Activated gamma-delta T cell treated with Interleukin-2 at 50 U/mL for 16 hours (primary cell): ENCODE results near the gene SYNE2.
"Not testable (repeated sequence)": the region's sequence is repeated elsewhere in the genome, so short reads cannot be mapped to it uniquely, and the experiment has no call there.

Source experiments
- DNase-seq: peaks from one replicate; pipeline ENCODE4 v3.0.0-alpha.2; 2020

Gene SYNE2

GRCh38 chr14:64126548-64126947, 273.7 kb downstream of the SYNE2 start:
- DNase-seq, result no peak

GRCh38 chr14:64137657-64138290, 285.0 kb downstream of the SYNE2 start:
- no peak for DNase-seq

DNA sequence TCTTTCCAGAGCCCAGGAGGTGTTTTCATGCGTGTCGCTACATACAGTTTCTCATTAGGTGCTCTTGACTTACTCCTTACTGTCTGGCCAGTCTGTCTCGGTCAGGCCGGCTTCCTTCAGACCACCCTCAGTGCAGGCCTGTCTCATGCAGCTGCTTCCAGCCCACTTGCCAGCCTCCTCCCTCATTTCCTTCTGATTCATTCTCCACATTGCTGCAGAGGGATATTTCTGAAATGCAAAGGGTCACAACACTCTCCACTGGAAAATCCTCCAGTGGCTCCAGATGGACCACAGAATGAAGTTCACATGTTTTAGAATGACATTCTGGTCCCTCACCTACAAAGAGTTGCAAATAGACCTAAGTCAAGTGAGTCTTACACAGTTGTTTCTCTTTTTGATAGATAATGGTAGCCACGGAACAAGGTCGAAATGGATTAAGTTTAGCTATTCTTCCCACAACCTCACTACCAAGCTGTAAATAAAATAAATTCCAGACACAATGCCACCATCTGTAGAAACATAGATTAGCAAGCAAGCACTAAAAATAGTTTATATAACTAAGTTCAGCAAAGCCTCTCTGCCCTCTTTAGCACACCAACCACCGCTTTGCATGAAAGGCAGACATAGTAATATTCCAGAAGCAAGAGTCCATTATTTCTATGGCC, 294.5 kb downstream of the SYNE2 start:
- no peak for DNase-seq

- DNase-seq, result no peak
Measured at GRCh38 chr14:64149921-64150320, 297.1 kb downstream of the SYNE2 start.

GRCh38 chr14:64158608-64159007, 305.8 kb downstream of the SYNE2 start:
- DNase-seq, result no peak

- no peak for DNase-seq
Measured at GRCh38 chr14:64159588-64159987, 306.8 kb downstream of the SYNE2 start.

- no peak for DNase-seq
Measured at GRCh38 chr14:64170181-64170580, 317.4 kb downstream of the SYNE2 start.

DNA sequence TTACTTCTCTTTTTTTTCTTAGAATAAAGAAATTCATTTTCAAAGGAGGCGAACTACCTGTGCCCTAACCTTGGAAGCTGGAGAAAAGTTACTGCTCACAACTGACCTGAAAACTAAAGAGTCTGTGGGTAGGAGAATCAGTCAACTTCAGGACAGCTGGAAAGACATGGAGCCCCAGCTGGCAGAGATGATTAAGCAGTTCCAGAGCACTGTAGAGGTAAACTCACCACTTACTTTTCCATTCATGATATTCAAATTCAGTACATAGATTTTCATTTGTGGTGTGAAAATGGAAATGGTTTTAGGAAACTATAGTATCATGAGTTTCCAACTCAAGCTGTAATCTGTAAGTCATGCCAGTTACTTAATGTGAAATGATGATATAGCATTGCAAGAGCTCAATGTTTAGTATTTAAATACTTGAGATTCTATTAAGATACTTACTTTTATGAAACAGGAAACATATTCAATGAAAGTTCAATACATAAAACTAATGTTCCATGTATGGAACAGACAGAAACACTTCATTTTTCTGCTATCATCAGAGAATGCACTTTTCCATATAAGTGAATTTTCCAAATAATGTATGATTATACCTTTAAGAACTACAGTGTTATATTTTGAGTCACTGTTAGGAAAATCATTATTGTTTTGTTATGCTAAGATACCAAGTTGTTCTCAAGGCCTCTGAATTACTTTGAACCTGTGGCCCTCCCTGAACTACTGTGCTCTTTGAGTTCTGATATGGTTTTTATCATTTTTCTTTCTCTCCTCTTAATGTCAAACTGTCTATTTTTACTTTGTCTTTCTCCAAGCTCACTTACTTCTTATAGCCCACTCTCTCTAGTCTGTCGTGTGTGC, 322.3 kb downstream of the SYNE2 start:
- no peak for DNase-seq

- DNase-seq, result no peak
Measured at GRCh38 chr14:64176330-64176729, 323.5 kb downstream of the SYNE2 start.

DNA sequence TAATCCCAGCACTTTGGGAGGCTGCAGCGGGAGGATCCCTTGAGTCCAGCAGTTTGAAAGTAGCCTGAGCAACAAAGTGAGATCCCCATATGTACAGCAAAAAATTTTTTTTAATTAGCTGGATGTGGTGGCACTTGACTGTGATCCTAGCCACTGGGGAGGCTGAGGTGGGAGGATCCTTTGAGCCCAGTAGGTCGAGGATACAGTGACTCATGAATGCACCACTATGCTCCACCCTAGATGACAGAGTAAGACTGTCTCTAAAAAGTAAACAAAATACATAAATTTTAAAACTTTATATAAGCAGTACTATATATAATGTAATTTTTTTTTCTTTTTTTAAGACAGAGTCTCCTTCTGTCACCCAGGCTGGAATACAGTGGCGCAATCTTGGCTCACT, 326.0 kb downstream of the SYNE2 start:
- no peak for DNase-seq

DNA sequence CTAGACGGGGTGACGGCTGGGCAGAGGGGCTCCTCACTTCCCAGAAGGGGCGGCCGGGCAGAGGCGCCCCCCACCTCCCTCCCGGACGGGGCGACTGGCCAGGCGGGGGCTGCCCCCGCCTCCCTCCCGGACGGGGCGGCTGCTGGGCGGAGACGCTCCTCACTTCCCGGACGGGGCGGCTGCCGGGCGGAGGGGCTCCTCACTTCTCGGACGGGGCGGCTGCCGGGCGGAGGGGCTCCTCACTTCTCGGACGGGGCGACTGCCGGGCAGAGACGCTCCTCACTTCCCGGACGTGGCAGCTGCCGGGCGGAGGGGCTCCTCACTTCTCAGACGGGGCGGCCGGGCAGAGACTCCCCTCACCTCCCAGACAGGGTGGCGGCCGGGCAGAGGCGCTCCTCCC, 330.1 kb downstream of the SYNE2 start:
- DNase-seq, result not testable (repeated sequence)

- DNase-seq, result no peak
Measured at GRCh38 chr14:64184103-64184729, 331.4 kb downstream of the SYNE2 start.

GRCh38 chr14:64185184-64185583, 332.4 kb downstream of the SYNE2 start:
- DNase-seq, result no peak

- no peak for DNase-seq
Measured at GRCh38 chr14:64186231-64187129, 333.7 kb downstream of the SYNE2 start.

DNA sequence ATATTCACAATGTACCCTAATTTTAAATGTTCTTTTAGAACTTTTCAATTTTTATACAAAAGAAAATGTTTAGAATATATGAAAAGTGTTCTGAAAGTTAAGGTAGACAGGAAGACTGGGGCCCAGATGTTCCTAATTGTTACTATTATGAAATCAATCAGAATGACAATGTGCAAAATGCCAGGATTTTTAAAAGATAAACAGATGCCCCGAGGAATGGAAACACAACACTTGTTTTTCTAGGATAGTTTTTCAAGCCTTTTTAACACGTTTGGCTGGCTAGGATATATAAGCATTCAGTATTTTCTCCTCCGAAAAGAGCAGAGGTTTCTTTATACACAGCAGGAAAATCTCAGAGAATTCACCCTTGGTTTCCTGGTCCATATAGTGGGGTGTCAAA, 334.5 kb downstream of the SYNE2 start:
- DNase-seq, result no peak

- DNase-seq, result no peak
Measured at GRCh38 chr14:64190974-64191502, 338.2 kb downstream of the SYNE2 start.

DNA sequence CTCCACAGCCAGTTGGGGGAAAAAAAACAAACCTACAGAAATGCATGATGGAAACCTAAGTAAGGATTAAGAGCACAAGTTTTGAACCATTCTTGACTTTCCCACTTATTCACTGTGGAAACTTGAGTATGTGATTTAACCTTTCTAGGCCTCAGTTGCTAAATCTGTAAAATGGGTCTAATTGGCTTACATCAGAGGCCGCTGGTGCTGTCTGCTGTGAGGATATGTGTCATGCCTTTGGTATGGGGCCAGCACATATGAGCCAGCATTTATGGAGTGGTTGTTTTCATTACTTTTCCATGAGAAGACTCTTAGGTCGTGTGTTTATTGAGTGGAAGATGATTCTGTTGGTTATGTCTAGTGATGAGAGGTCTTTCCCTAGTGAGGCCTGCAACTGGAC, 339.0 kb downstream of the SYNE2 start:
- no peak for DNase-seq

- no peak for DNase-seq
Measured at GRCh38 chr14:64193821-64194220, 341.0 kb downstream of the SYNE2 start.

DNA sequence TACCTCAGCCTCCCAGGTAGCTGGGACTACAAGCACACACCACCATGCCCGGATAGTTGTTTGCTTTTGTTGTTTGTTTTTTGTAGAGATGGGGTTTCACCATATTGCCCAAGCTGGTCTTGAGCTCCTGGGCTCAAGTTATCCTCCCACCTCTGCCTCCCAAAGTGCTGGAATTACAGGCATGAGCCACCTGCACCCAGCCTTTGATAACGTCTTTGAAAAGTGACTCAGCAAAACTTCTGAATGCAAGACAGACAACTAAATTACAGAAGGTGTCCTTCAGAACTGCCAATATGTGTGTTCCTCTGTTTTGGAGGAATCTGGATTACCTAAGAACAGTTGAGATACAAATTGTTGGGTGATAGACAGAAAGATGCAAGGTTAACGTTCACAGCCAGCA, 341.6 kb downstream of the SYNE2 start:
- no peak for DNase-seq

GRCh38 chr14:64195199-64195598, 342.4 kb downstream of the SYNE2 start:
- DNase-seq, result no peak

GRCh38 chr14:64196056-64196455, 343.3 kb downstream of the SYNE2 start:
- DNase-seq, result no peak

DNA sequence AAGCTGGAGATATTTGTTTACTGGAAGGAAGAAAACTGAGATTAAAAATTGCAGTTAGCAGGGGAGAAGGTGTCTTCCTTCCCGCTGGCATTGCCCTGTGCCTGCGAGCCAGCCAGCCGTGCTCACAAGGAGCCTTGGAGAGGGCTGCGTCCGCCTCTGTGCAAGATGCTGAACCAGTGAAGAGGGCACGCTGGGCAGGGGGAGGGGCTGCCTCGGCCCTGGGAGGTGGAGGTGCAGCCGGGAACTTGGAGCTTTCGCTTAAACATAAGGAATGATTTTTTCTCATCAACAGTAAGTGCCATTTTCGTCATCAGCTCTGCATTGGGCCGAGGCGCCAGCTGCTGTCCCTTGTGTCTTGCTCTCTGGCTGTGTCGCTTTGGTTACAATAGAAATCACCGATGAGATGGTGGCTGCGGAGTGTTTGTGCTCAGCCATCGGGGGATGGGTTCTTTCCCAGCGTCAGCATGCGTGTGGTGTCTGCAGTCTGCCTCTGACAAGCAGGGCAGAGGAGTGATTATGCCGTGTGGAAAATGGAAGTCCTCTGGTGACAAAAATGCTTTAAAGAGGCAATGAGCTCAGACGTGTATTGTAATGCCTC, 344.1 kb downstream of the SYNE2 start:
- no peak for DNase-seq
